Keratinocyte (primary cell): ENCODE data around the gene GID4. TPM values are rescaled to one million over a fixed set of nuclear protein-coding genes. Genes with fewer than 3 reads are reported as not detected.
A peak's percentile ranks its signal among the peaks of the same experiment; 100 is the strongest.

Experiments used
- DNase-seq: peaks from one replicate; pipeline ENCODE4 v3.0.0-alpha.2; 2011; ENCODE audit warnings: low read depth, missing footprints, low spot score
- FAIRE-seq: peaks from 2 replicates; lab custom pipeline; 2011; peaks lifted over from hg19 to GRCh38; lab: Jason Lieb, UNC
- H2AFZ ChIP-seq: 2 replicates; pipeline ENCODE4 v1.6.0; 2012; ENCODE audit warnings: low read length, control low read depth, inconsistent platforms; ENCODE audit not compliant: control insufficient read depth
- H3K27ac ChIP-seq: 2 replicates; pipeline ENCODE4 v1.5.1; 2011; ENCODE audit warnings: low read length; ENCODE audit not compliant: control insufficient read depth, insufficient read depth
- H3K27me3 ChIP-seq: 3 replicates; pipeline ENCODE4 v1.6.0; 2011; ENCODE audit warnings: low read length; ENCODE audit not compliant: control insufficient read depth, insufficient read depth; ENCODE audit errors: extremely low read depth
- H3K36me3 ChIP-seq, 2 experiments: 2 replicates in 1 of 2; 3 replicates in 1 of 2; pipeline ENCODE4 v1.5.1; 2011; ENCODE audit warnings: low read length in 2 of 2, mild to moderate bottlenecking in 1 of 2; ENCODE audit not compliant: control insufficient read depth in 2 of 2, insufficient read depth in 2 of 2; ENCODE audit errors: extremely low read depth in 1 of 2
- H3K4me1 ChIP-seq: 3 replicates; pipeline ENCODE4 v1.5.1; 2011; ENCODE audit warnings: low read length; ENCODE audit not compliant: control insufficient read depth, insufficient read depth; ENCODE audit errors: extremely low read depth
- H3K4me2 ChIP-seq: 3 replicates; pipeline ENCODE4 v1.6.0; 2011; ENCODE audit warnings: low read depth, low read length; ENCODE audit not compliant: control insufficient read depth, insufficient read depth; ENCODE audit errors: extremely low read depth
- H3K4me3 ChIP-seq, 3 experiments: fragments of 200-600 bp in 1 of 3; sonication (generic) in 1 of 3; 2 replicates in 2 of 3; 3 replicates in 1 of 3; pipeline ENCODE4 v1.5.1; 2011 to 2016; ENCODE audit warnings: low read length in 3 of 3, mild to moderate bottlenecking in 3 of 3, control low read depth in 2 of 3, inconsistent platforms in 1 of 3, low read depth in 1 of 3, mixed read lengths in 1 of 3, mixed run types in 1 of 3, moderate library complexity in 1 of 3; ENCODE audit not compliant: control insufficient read depth in 2 of 3, insufficient read depth in 2 of 3; ENCODE audit errors: extremely low read depth in 1 of 3
- H3K79me2 ChIP-seq: 2 replicates; pipeline ENCODE4 v1.6.0; 2012; ENCODE audit warnings: low read length; ENCODE audit not compliant: control insufficient read depth, insufficient read depth
- H3K9ac ChIP-seq: 3 replicates; pipeline ENCODE4 v1.6.0; 2011; ENCODE audit warnings: low read length; ENCODE audit not compliant: control insufficient read depth, insufficient read depth; ENCODE audit errors: extremely low read depth
- H3K9me1 ChIP-seq: 3 replicates; pipeline ENCODE4 v1.6.0; 2011; ENCODE audit warnings: low read length; ENCODE audit not compliant: control insufficient read depth, insufficient read depth; ENCODE audit errors: extremely low read depth
- H3K9me3 ChIP-seq: 2 replicates; pipeline ENCODE4 v1.5.1; 2012; ENCODE audit warnings: low read depth, low read length; ENCODE audit not compliant: control insufficient read depth
- H4K20me1 ChIP-seq: 3 replicates; pipeline ENCODE4 v1.6.0; 2011; ENCODE audit warnings: low read length; ENCODE audit not compliant: control insufficient read depth, insufficient read depth; ENCODE audit errors: extremely low read depth
- CTCF ChIP-seq, 3 experiments: IDR thresholded peaks in 1 of 3; conservative IDR thresholded peaks in 1 of 3; optimal IDR thresholded peaks in 1 of 3; 2 replicates in 2 of 3; 3 replicates in 1 of 3; pipeline versions ENCODE3 to v1.5.1; 2011; ENCODE audit warnings: low read length in 3 of 3, mild to moderate bottlenecking in 3 of 3, moderate library complexity in 2 of 3, control low read depth in 1 of 3, inconsistent platforms in 1 of 3; ENCODE audit not compliant: insufficient read depth in 2 of 3; ENCODE audit errors: extremely low read depth in 1 of 3
- EZH2 ChIP-seq: IDR thresholded peaks from one replicate; pipeline ENCODE4 v1.6.1; 2012; ENCODE audit warnings: inconsistent platforms, mild to moderate bottlenecking, low read length, moderate library complexity
- dilution Hi-C: fragments of 300-500 bp; cut with MboI; formaldehyde crosslinking; loops from one replicate; pipeline ENCODE4 v1.7.0; 2020; ENCODE audit warnings: low sequenced_read_pairs; ENCODE audit not compliant: extremely low pct_ligation_motif_present
- polyA plus RNA-seq, 5 experiments: library from polyadenylated mRNA; depleted of rRNA in 3 of 5; stranded (reverse) in 3 of 5; stranded (forward) in 1 of 5; unstranded in 1 of 5; fragments of >200 nt; gene quantifications; 1 replicate in 1 of 5; 2 replicates in 3 of 5; 3 replicates in 1 of 5; pipeline versions ENCODE4 v1.2.1 to v1.2.3, GENCODE V29; 2011 to 2012; ENCODE audit warnings: missing spikeins in 2 of 5, low read depth in 1 of 5, low replicate concordance in 1 of 5

The GID4 gene
- polyA plus RNA-seq, 1 donor (not counting 4 experiments of a cell fraction or from before 2014, with no cell fraction given), result 16.8 TPM

GRCh38 chr17:18089613-18090012 lies 50.4 kb downstream of the GID4 start:
- Histone ChIP-seq H3K9me3 (no peaks in the 10 kb centered on the region), H3K79me2 (peaks cover 27% of the 10 kb centered on the region), H3K9me1 (no peaks in the 10 kb centered on the region), H3K4me3 (no peak overlapping the region), H3K9ac (no peak overlapping the region), H2AFZ (no peak overlapping the region), H3K4me1 (peaks cover 16% of the 10 kb centered on the region), H4K20me1 (no peaks in the 10 kb centered on the region), H3K36me3 (peaks cover 10 to 17% of the 10 kb centered on the region in 2 experiments), H3K27me3 (no peaks in the 10 kb centered on the region), H3K4me2 (no peak overlapping the region), H3K27ac (no peak overlapping the region)
- FAIRE-seq (no peak), DNase-seq (no peak)
- TF ChIP-seq CTCF (optimal IDR thresholded peaks at IDR 0.05 in 1 of 3, IDR thresholded peaks at IDR 0.05 in 1 of 3, conservative IDR thresholded peaks at IDR 0.05 in 1 of 3; ENCODE audit: extremely low read depth in 1 of 3, insufficient read depth in 2 of 3, low read length in 3 of 3), result no peak
- no peak for TF ChIP-seq EZH2
- dilution Hi-C loops, result no loop called here

DNA sequence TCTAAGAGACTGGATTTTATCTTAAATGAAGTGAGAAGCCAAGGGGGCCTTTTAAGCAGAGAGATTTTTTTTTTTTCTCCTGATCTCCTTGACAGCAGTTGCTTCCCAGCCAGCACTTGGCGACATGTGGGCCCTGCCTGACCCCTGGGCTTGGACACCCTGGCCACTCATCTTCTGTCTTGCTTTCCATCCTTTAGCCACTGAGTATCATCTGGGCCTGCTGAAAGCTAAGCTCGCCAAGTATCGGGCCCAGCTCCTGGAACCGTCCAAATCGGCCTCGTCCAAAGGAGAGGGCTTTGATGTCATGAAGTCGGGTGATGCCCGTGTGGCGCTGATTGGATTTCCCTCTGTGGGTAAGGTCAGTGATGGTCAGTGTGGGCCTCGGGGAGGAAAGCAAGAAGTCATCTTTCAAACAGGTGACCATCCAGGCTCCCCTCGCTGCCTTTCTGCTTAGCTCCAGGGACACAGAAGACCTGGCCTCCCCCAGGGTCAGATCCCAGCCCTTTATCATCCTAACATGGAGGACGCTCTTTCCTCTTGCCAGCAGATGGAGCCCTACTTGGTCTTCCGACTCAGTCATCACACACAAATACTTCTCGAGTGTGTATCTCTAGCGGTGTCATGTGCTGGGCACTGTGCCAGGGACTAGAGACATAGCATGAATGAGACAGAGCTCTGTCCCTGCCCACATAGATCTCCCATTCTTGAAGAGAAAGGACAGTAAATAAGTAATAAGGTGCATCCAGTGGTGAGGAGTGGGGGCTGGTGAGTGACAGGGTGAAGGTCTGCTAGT lies 54.6 kb downstream of the GID4 start:
- peak; percentile 52 for DNase-seq
- FAIRE-seq, result peak; percentile 86
- dilution Hi-C loops, result no loop called here
- H3K36me3 ChIP-seq, result peaks cover 32 to 34% of the 10 kb centered on the region in 2 experiments
- no peak for TF ChIP-seq EZH2
- TF ChIP-seq CTCF (optimal IDR thresholded peaks at IDR 0.05 in 1 of 3, IDR thresholded peaks at IDR 0.05 in 1 of 3, conservative IDR thresholded peaks at IDR 0.05 in 1 of 3; ENCODE audit: extremely low read depth in 1 of 3, insufficient read depth in 2 of 3, low read length in 3 of 3), result peak; percentile 62 to 72 (median 71)
- H3K27ac ChIP-seq, result no peak overlapping the region
- no peak overlapping the region for H3K9ac ChIP-seq
- no peak overlapping the region for H3K4me3 ChIP-seq
- H4K20me1 ChIP-seq, result no peaks in the 10 kb centered on the region
- H3K27me3 ChIP-seq, result no peaks in the 10 kb centered on the region
- no peaks in the 10 kb centered on the region for H3K9me1 ChIP-seq
- peaks cover 21% of the 10 kb centered on the region for H3K79me2 ChIP-seq
- peaks cover 11% of the 10 kb centered on the region for H3K4me1 ChIP-seq
- H3K9me3 ChIP-seq, result no peaks in the 10 kb centered on the region
- no peak overlapping the region for H3K4me2 ChIP-seq
- no peak overlapping the region for H2AFZ ChIP-seq
